HepG2 (cell line): ENCODE data around the gene IL3. TPM values are rescaled to one million over a fixed set of nuclear protein-coding genes. Genes with fewer than 3 reads are reported as not detected.

Source experiments
- BRF2 ChIP-seq: sonication (generic); formaldehyde crosslinking; IDR thresholded peaks from 2 replicates; pipeline ENCODE4 v1.8.1; 2022; ENCODE audit warnings: mild to moderate bottlenecking, missing genetic modification reagents
- ELF3 ChIP-seq: IDR thresholded peaks from 2 replicates; pipeline ENCODE4 v1.6.1; 2016; ENCODE audit warnings: missing genetic modification reagents, missing compliant biosample characterization
- GLI4 ChIP-seq: sonication (generic); formaldehyde crosslinking; IDR thresholded peaks from 2 replicates; pipeline ENCODE4 v1.5.1; 2020; ENCODE audit warnings: missing genetic modification reagents, mild to moderate bottlenecking, moderate library complexity, borderline replicate concordance
- HNRNPUL1 ChIP-seq: fragments of 200-400 bp; formaldehyde crosslinking; IDR thresholded peaks from 2 replicates; pipeline ENCODE4 v1.6.1; 2017; ENCODE audit warnings: low read depth, mild to moderate bottlenecking, low read length, moderate library complexity
- MAFF ChIP-seq: IDR thresholded peaks from 2 replicates; pipeline ENCODE4 v1.6.1; 2011; ENCODE audit warnings: low read depth, low read length, improper control_type of control experiment
- MEIS2 ChIP-seq: sonication (generic); formaldehyde crosslinking; IDR thresholded peaks from 2 replicates; pipeline ENCODE4 v1.9.0; 2021; ENCODE audit warnings: mild to moderate bottlenecking, missing genetic modification reagents
- ONECUT2 ChIP-seq: sonication (generic); formaldehyde crosslinking; IDR thresholded peaks from 2 replicates; pipeline ENCODE4 v1.4.0; 2020; ENCODE audit warnings: missing genetic modification reagents
- PTBP1 ChIP-seq: fragments of 200-400 bp; formaldehyde crosslinking; IDR thresholded peaks from 2 replicates; pipeline ENCODE4 v1.6.1; 2018; ENCODE audit warnings: low read length, low read depth; ENCODE audit not compliant: poor library complexity, severe bottlenecking
- U2AF2 ChIP-seq: fragments of 200-400 bp; formaldehyde crosslinking; IDR thresholded peaks from 2 replicates; pipeline ENCODE4 v1.6.1; 2017; ENCODE audit warnings: low read depth, mild to moderate bottlenecking, low read length
- ZFP82 ChIP-seq: sonication (generic); formaldehyde crosslinking; IDR thresholded peaks from 2 replicates; pipeline ENCODE4 v1.5.1; 2020; ENCODE audit warnings: mild to moderate bottlenecking, missing genetic modification reagents, borderline replicate concordance
- ZHX2 ChIP-seq, 2 experiments: sonication (generic) in 1 of 2; formaldehyde crosslinking in 1 of 2; IDR thresholded peaks; 2 replicates each; pipeline versions ENCODE4 v1.6.1 to v1.9.0; 2014 to 2022; ENCODE audit warnings: antibody characterized with exemption in 1 of 2, borderline replicate concordance in 1 of 2, inconsistent platforms in 1 of 2, low read depth in 1 of 2, missing genetic modification reagents in 1 of 2
- ZKSCAN1 ChIP-seq: fragments of 150-350 bp; IDR thresholded peaks from 2 replicates; pipeline ENCODE4 v1.6.1; 2014; ENCODE audit warnings: low read length
- ZNF234 ChIP-seq: sonication (generic); formaldehyde crosslinking; conservative IDR thresholded peaks from 2 replicates; pipeline ENCODE4 v1.5.1; 2020; ENCODE audit warnings: mild to moderate bottlenecking, missing genetic modification reagents
- ZNF280D ChIP-seq: sonication (generic); formaldehyde crosslinking; IDR thresholded peaks from 2 replicates; pipeline ENCODE4 v1.5.1; 2020; ENCODE audit warnings: mild to moderate bottlenecking, missing genetic modification reagents
- ZNF367 ChIP-seq: sonication (generic); formaldehyde crosslinking; IDR thresholded peaks from 2 replicates; pipeline ENCODE4 v1.4.0; 2020; ENCODE audit warnings: missing genetic modification reagents, borderline replicate concordance
- ZNF441 ChIP-seq: sonication (generic); formaldehyde crosslinking; IDR thresholded peaks from 2 replicates; pipeline ENCODE4 v1.7.0; 2021; ENCODE audit warnings: missing genetic modification reagents, borderline replicate concordance
- ZNF577 ChIP-seq: sonication (generic); formaldehyde crosslinking; IDR thresholded peaks from 2 replicates; pipeline ENCODE4 v1.4.0; 2020; ENCODE audit warnings: mild to moderate bottlenecking, low read depth, missing genetic modification reagents, borderline replicate concordance
- ZNF761 ChIP-seq: sonication (generic); formaldehyde crosslinking; conservative IDR thresholded peaks from 2 replicates; pipeline ENCODE4 v1.4.0; 2020; ENCODE audit warnings: mild to moderate bottlenecking, missing genetic modification reagents
- ZNF766 ChIP-seq: sonication (generic); formaldehyde crosslinking; IDR thresholded peaks from 2 replicates; pipeline ENCODE4 v1.5.0; 2020; ENCODE audit warnings: missing genetic modification reagents, borderline replicate concordance
- polyA plus RNA-seq, 8 experiments: library from polyadenylated mRNA; depleted of rRNA in 3 of 8; stranded (reverse) in 7 of 8; unstranded in 1 of 8; fragments of >200 nt; fragmentation: Illumina TruSeq in 4 of 8; extraction: Trizol in 4 of 8; gene quantifications; 2 replicates each; pipeline versions ENCODE4 v1.2.1 to v1.2.3, GENCODE V29; 2011 to 2016; ENCODE audit warnings: low read depth in 4 of 8, missing spikeins in 1 of 8, mixed read lengths in 1 of 8; ENCODE audit not compliant: insufficient read depth in 1 of 8
- total RNA-seq, 5 experiments: library from RNA; depleted of rRNA; stranded (reverse); fragments of >200 nt; fragmentation: Illumina TruSeq; extraction: Trizol; gene quantifications; 2 replicates each; pipeline ENCODE4 v1.2.3, GENCODE V29; 2016; ENCODE audit warnings: low read depth in 1 of 5

The IL3 gene
- total and polyA plus RNA-seq, 2 of the 13 experiments (the other 11 are each of a cell fraction or from before 2014, with no cell fraction given) = not detected

DNA sequence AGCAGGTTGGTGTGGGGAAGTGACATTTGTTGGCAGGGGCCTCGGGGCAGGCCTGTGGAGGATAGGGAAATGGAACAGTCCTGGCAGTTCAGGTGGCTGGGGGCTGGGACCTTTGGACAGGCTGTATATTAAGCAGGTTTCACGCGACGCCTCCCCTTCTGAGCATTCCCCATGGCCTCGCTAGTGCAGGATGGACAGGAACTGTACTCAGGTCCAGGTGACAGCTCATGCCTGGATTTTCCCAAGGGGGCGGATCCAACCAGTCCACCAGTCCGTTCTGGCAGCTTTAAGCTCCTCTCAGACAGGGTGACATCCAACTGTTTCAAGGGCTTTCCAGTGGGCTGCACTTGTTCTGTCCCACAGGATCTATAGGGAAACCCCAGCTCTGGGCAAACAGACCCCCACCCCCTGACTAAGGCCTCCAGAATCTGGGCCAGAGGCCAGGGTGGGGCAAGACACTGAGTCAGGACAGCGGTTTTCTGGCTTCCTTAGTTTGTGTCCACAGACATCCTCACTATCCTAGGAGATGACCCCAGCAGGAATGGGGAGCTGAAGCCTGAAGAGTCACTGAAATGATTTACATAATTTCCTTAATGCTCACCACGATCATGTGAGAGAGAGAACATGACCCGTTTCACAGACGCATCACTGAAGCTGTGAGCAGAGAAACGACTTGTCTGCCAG lies 34.1 kb downstream of the IL3 start (continued):
- TF ChIP-seq ZHX2 (IDR thresholded peaks at IDR 0.05; ENCODE audit: low read depth) = no peak
- TF ChIP-seq ZHX2 (CRISPR knock-in tag; IDR thresholded peaks at IDR 0.05; ENCODE audit: borderline replicate concordance) = no peak
- TF ChIP-seq ZNF766 (CRISPR knock-in tag) = no peak
- TF ChIP-seq PTBP1 = no peak
- no peak for TF ChIP-seq ZKSCAN1
- TF ChIP-seq U2AF2 = no peak
- TF ChIP-seq ZNF577 (CRISPR knock-in tag) = no peak
- no peak for TF ChIP-seq ZNF367 (CRISPR knock-in tag)
- TF ChIP-seq ELF3 (CRISPR knock-in tag) = no peak
- TF ChIP-seq MEIS2 (CRISPR knock-in tag) = 0 out of 2 replicates have a peak, but pooled peaks have one; percentile 57
- no peak for TF ChIP-seq GLI4 (CRISPR knock-in tag)
- no peak for TF ChIP-seq MAFF
- TF ChIP-seq ZNF441 (CRISPR knock-in tag) = peak; percentile 67; the same call in 1 of the 2 replicates
- no peak for TF ChIP-seq HNRNPUL1
- no peak for TF ChIP-seq ZNF234
- TF ChIP-seq ZNF761 (CRISPR knock-in tag) = no peak
- no peak for TF ChIP-seq BRF2 (CRISPR knock-in tag)
- no peak for TF ChIP-seq ONECUT2
- TF ChIP-seq ZFP82 (CRISPR knock-in tag) = no peak
- TF ChIP-seq ZNF280D = no peak
